ENCODE results near the gene NEB. TPM values are rescaled to one million over a fixed set of nuclear protein-coding genes. Genes with fewer than 3 reads are reported as not detected.

Gene NEB, protein sequence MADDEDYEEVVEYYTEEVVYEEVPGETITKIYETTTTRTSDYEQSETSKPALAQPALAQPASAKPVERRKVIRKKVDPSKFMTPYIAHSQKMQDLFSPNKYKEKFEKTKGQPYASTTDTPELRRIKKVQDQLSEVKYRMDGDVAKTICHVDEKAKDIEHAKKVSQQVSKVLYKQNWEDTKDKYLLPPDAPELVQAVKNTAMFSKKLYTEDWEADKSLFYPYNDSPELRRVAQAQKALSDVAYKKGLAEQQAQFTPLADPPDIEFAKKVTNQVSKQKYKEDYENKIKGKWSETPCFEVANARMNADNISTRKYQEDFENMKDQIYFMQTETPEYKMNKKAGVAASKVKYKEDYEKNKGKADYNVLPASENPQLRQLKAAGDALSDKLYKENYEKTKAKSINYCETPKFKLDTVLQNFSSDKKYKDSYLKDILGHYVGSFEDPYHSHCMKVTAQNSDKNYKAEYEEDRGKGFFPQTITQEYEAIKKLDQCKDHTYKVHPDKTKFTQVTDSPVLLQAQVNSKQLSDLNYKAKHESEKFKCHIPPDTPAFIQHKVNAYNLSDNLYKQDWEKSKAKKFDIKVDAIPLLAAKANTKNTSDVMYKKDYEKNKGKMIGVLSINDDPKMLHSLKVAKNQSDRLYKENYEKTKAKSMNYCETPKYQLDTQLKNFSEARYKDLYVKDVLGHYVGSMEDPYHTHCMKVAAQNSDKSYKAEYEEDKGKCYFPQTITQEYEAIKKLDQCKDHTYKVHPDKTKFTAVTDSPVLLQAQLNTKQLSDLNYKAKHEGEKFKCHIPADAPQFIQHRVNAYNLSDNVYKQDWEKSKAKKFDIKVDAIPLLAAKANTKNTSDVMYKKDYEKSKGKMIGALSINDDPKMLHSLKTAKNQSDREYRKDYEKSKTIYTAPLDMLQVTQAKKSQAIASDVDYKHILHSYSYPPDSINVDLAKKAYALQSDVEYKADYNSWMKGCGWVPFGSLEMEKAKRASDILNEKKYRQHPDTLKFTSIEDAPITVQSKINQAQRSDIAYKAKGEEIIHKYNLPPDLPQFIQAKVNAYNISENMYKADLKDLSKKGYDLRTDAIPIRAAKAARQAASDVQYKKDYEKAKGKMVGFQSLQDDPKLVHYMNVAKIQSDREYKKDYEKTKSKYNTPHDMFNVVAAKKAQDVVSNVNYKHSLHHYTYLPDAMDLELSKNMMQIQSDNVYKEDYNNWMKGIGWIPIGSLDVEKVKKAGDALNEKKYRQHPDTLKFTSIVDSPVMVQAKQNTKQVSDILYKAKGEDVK (N-terminal part only)
- total RNA-seq: 1.5 TPM
- long read RNA-seq: 0 reads

DNA sequence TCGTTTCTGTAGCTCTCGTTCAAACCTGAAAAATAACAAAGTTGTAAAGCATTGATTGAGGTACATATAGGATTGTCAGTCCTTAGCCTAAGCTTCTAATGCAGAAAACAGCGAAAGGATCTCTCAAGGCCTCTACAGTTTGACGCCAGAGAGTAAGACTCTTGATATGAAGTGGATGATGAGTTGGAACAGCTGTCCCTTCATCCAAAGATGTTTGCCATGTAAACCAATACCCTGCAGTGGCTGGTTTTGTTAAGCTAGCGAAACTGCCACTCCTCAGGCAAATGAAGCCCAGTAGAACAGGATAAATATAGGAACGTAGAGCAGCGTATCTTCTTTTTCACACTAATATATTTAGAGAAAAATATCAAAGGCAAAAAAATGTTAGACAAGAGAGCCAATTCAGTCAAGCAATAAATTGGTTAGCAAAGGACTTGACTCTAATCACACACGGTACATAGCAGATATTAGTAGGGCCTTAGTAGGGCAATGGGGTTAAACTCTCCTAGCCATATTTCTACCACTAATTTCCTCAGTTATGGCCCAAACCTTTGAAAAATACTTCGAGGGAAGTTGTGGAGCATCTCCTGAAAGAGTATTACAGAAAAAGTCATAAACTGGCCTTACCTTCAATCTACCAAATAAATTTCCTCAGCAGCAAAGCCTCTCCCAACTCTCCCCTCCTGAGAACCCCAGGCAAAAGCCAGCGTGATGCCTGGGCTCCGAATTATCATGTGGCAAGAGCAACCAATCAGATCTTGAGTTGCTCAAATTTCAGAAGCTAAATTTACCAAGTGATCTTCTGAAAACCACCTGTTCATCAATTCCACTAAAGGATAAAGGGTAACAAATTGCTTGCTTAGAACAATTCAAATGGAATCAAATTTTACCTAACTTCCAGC, at the start of gene NEB:
NEB (minus strand) TSS at position 706 of the 902 bp plus-strand sequence. CDS start 1,320 bp downstream, outside the sequence.
- ATAC-seq (ENCODE audit: poor library complexity) (no peak), DNase-seq (no peak)
- intact Hi-C loops (cut with DNase I): no loop called here

DNA sequence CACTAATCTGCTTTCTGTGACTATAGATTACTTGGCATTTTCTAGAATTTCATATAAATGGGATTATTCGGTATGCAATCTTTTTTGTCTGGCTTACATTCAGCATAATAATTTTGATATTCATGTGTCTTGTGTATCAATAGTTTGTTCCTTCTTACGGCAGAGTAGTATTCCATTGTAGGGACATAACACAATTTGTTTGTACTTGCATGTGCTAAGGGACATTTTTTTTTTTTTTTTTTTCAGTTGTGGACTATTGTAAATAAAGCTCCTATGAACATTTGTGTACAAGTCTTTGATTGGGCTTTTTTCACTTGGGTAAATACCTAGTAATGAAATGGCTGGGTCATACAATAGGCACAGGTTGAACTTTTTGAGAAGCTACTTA, 48.9 kb upstream of the NEB start:
- DNase-seq: no peak
- intact Hi-C loops (cut with DNase I): no loop called here
- ATAC-seq (ENCODE audit: poor library complexity): no peak

DNA sequence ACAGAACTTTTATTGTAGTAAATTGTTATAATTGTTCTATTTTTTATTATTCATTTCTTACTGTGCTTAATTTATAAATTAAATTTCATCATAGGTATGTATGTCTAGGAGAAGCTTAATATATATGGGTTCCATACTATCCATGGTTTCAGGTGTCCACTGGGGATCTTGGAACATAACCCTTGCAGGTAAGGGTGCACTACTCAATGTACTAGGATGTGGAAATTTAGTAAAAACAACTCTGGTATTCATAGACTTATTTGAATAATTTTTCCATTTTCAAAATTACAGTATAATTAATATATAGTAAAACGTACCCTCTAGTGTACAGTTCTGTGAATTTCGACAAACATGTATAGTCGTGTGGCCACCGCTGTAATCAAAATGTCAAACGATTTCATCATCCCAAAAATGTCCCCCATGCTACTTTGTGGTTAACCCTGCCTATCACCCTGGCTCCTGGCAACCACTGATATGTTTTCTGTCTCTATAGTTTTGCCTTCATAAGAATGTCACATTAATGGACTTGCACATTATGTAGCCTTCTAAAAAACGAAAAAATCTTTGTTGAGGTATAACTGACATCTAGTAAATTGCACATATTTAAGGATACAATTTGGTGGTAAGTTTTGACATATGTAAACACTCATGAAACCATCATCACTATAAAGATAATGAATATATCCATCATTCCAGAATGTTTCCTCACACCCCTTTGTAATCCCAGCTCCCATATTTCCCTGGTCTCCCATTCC, 48.3 kb upstream of the NEB start:
- intact Hi-C loops (cut with DNase I): no loop called here
- DNase-seq (no peak), ATAC-seq (ENCODE audit: poor library complexity) (no peak)

DNA sequence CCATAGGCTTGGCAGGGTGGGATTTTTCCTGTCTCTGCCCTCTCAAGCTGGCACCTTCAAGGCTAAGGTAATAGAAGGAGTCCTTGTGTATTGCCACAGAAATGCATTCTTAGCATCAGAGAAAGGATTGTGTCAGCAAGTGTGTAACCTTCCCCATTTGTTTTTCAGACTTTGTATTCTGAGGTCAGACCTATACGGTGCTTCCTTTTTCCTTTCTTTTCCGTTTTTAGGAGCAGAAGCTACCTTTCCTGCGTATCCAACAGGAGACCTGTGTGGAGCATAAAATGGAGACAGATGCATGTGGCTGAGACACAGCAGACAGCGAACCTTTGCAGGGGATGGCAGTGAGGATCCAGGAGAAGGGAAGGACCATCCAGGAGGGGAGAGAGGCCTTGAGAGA, 47.4 kb upstream of the NEB start:
- ATAC-seq (ENCODE audit: poor library complexity) (no peak), DNase-seq (no peak)
- intact Hi-C loops (cut with DNase I): no loop called here

DNA sequence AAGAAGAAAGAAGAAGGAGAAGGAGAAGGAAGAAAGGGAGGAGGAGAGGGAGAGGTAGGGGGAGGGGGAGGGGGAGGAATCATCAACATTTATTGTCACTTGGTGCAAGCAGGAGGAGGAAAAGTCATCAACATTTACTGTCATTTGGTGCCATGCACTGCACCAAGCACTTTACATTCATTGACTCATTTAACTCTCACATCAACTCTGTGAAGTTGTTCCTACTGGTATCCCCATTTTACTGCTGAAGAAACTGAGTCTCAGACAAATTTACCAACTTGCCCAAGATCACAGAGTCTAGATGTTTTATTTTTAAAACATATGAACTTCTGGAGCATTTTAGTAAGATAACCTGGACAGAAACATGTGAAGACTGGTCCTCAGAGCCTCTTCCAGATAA, 46.7 kb upstream of the NEB start:
- DNase-seq (no peak), ATAC-seq (ENCODE audit: poor library complexity) (no peak)
- intact Hi-C loops (cut with DNase I): no loop called here

DNA sequence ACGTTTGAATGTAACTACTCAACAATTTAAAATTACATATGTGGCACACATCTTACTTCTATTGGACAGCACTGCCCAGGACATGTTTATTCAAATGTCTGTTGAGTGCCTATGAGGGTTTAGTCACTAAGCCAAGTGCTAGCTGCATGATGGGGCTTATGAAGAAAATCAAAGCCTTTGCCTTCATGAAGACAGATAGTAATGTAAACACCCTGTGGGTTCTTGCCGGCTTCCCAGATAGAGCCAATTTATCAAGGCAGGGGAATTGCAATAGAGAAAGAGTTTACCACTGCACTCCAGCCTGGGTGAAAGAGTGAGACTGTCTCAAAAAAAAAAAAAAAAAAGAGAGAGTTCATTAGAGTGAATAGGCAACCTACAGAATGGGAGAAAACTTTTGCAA, 43.7 kb upstream of the NEB start:
- no peak for ATAC-seq (ENCODE audit: poor library complexity)
- intact Hi-C loops (cut with DNase I): no loop called here
- DNase-seq: no peak

DNA sequence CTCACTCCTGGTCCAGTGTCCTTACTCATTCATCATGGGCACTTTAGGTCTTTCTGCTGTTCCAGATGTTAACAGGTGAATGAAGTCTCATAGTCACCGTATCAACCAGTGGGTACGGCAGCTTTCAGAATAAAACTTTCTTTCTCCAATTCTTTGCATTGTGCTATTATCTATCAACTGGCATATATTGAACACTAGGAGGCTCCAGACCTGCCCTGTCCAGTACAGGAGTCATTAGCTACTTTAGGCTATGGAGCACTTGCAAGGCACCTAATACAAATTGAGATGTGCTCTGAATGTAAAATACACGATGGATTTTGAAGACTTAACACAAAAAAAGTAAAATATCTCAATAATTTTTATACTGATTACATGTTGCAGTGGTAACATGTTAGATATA, 43.2 kb upstream of the NEB start:
- ATAC-seq (ENCODE audit: poor library complexity): no peak
- no peak for DNase-seq
- intact Hi-C loops (cut with DNase I): no loop called here

DNA sequence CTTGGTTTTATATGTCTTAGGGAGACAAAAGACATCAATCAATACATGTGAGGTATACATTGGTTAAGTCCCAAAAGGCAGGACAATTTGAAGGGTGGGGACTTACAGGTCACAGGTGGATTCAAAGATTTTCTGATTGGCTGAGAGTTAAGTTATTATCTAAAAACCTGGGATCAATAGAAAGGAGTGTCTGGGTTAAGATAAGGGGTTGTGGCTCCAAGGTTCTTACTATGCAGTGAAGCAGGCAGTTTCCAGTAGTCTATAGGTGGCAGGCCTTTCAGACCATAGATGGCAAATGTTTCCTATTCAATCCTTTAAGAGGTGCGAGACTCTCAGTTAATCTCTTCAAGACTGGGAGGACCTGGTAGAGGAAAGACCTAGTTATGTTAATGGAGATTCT, 42.1 kb upstream of the NEB start:
- ATAC-seq (ENCODE audit: poor library complexity) (no peak), DNase-seq (no peak)
- intact Hi-C loops (cut with DNase I): no loop called here

DNA sequence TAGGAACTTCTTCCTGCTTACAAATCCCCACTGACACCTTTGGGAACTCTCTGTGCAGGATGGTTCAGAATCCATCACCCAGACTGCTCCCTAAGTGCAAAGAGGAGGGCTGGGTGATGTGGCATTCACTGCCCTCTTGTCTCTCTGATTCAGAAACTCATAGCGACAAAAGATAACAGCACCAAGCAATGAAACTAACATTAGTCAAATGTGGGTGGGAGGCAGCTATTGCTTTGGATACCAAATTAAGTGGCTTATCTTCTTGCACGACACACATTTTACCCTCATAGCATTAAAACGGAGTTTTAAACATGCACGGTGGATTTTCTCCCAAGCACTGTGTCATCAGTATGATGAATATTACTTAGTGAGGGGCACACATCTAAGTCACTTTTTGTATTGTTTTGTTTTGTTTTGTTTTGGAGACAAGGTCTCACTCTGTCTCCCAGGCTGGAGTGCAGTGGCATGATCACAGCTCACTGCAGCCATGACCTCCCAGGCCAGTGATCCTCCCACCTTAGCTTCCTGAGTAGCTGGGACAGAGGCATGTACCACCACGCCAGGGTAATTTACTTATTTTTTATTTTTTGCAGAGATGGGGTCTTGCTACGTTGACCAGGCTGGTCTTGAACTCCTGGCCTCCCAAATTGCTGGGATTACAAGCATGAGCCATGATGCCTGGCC, 40.9 kb upstream of the NEB start:
- intact Hi-C loops (cut with DNase I): no loop called here
- DNase-seq: no peak
- no peak for ATAC-seq (ENCODE audit: poor library complexity)

DNA sequence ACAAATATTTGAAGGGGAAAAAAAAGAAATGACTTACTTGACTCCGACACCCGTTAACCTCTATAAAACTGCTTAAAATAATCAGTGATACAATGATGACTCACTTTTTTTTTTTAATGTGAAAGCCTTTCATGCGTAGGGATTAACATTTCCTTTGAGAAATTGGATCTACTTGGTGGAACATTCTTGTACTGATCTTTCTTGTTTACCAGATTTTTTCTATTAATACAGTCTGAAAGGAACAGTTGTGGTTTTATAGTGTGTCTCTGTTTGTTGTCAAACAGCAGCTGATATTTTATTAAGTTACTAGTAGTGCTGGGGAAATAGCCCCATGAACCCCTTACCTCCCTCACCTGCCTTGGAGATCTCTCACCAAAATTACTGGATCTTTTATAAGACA, 40.2 kb upstream of the NEB start:
- no peak for ATAC-seq (ENCODE audit: poor library complexity)

DNA sequence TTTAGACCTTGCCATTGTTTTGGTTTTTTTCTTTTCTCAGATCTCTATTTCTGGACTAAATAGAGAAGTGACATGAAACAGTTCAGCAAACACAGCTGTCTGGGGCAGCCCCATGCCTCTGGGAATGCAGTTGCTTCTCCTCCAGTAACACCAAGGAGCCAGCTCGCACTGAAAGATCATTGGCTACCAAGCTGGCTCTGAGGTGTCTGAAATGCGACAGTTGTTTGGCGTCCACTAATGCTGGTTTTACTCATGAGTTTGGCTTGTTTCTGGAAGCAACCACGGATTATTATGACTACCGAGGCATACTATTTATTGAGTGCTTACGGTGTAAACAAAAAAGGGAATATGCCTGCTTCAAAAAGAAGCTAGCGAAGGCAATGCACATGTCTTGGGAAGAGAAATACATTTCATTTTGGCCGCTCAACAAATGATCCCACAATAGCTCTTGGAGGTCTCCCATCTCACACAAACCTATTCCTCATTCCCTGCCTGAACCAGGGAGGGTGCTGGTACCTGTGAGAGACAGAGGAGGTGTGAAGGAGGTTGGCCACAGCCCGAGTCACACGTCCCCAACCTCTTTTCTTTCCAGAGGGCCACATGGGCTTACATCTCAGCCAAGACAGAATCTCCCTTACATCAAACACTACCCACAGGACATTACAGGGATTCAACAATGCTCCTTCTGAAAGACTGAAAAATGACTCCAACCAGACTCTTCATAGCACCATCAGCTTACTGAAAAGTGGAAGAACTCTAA, 37.5 kb upstream of the NEB start:
- no peak for DNase-seq
- peak; percentile 61 for ATAC-seq (ENCODE audit: poor library complexity)
- intact Hi-C loops (cut with DNase I): no loop called here

More for the DNA sequence above, 40.2 kb upstream of the NEB start:
- no peak for DNase-seq
- intact Hi-C loops (cut with DNase I): no loop called here

DNA sequence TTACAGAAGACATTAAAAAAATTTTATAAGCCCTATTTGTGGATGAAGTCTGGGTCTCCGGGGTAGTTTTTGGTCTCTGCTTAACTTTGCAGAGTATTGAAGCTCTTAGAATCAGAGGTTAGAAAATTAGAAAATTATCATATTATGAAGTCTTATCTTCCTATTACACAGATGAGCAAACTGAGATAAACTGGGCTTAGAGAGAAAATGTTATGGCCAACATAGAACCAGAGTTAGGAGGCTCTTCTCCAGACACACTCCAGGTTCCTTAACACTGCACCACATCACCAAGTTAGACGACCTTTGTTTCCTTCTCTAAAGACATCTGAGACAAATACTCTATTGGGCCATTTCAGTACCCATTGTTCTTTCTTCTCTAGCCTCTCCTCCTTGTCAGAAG, 36.7 kb upstream of the NEB start:
- no peak for ATAC-seq (ENCODE audit: poor library complexity)
- DNase-seq: no peak
- intact Hi-C loops (cut with DNase I): no loop called here

DNA sequence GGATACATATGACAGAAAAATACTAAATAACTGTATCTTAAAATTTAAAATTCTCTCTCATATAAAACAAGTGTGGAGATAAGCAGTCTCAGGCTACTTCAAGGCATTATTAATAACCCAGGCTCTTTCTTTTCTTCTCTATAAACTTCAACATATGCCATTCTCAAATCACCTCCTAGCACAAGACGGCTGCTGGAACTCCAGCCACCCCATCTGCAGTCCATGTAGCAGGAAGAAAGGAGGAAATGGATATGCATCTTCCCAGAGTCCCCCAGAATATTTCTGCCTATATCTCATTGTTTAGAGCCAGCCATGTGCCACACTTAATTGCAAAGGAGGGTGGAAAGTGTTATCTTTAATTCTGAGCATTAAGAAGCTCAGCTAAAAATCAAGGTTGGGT, 35.3 kb upstream of the NEB start:
- intact Hi-C loops (cut with DNase I): no loop called here
- ATAC-seq (ENCODE audit: poor library complexity): no peak
- DNase-seq: no peak

DNA sequence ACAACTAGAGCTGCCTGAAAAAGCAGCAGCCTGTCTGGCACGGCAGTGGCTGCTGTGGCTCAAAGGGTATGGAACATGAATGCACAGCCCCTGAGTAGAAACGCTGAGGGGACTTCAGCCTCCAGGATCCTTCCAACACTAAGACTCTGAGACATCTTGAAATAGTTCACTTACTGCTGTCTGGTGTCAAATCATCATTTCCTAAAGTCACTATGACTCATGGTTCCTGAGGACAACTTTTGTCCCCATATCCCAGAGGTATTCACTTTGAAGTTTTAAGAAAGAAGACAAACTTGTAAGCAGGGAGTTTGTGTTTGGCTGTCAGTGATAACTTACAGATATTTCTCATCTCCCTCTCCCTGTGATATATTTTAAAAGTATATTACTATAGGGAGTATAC, 33.3 kb upstream of the NEB start:
- ATAC-seq (ENCODE audit: poor library complexity) (no peak), DNase-seq (no peak)
- intact Hi-C loops (cut with DNase I): no loop called here

DNA sequence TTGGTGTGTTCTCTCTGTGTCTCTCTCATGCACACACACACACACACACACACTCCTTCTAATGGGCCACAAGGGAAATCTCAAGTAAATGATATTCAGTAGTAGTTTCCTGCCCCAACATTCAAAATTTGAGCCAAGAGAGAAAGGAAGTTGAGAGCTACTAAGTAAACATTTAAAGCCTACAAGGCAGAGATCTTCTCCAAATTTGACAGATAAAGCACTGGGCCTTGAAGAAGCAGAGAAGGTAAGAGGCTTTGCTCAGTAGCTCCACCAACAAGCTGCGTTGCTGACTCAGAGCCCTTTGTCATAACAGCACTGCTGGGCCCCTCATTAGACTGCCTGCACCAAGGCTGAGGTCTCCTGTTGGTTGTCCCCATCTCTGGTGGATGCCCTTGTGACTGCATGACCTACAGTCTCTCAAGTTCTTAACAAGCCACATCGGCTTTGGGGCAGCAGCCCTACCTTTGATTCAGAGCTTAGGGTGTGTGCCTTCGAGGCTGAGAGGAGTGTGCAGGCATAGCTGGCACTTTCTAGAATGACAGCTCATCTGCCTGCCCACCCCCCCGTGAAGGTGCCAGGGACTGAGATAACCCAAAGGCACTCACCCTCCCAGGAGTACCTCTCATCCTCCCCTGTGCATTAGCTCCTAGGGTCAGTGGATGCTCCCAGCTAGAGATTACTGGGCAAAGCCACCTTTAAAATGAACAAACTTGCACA, 32.3 kb upstream of the NEB start:
- ATAC-seq (ENCODE audit: poor library complexity): no peak
- no peak for DNase-seq
- intact Hi-C loops (cut with DNase I): no loop called here

All from Right ventricle myocardium superior (tissue), 1 donor.